HTR-8/SVneo (cell line): ENCODE data around the gene CCDC110.

Experiments
- DNase-seq: peaks from one replicate; pipeline ENCODE4 v3.0.0; 2011; ENCODE audit warnings: low spot score, mixed read lengths; ENCODE audit not compliant: insufficient read length
- FAIRE-seq: peaks from 2 replicates; lab custom pipeline; 2011; peaks lifted over from hg19 to GRCh38; lab: Jason Lieb, UNC

CCDC110 gene

DNA sequence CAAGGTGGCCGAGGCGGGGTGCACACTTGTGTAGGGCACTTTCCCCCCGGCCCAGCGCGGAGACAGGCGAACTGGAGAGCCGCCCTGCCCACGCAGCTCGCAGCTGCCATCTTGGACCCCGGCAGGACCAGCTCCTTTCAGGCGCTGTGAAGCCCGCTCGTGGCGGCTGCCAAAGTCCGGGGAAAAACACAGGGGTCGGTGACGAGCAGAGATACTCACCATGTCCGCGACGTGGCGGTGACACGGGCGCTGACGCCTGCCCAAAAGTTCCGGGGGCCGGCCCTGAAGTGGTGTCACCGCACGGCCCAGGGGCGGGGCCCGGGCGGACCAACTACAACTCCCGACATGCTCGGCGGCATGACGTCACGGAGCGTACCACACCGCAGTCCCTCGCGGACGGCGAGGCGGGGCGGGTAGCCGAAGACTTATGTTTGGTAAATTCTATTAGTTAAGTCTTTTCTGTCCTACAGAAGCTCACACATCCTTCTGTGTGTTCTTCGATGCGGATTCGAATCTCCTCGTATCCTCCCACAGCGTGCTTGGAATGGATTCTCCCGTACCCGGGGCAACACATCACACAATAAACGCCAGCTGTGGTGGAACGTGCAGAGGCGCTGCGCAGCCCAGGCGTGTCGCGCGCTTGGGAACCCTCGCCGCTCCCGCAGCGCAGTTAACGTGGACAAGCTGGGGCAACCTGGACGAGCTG, 45.7 kb downstream of the CCDC110 start, which contains the start of gene UFSP2:
Gene UFSP2, minus strand, starts transcription at position 318 of the 706 bp plus-strand sequence. Its CDS starts 96 bp downstream, at position 222.
- peak; percentile 91 for FAIRE-seq
- DNase-seq, result peak; percentile 96

DNA sequence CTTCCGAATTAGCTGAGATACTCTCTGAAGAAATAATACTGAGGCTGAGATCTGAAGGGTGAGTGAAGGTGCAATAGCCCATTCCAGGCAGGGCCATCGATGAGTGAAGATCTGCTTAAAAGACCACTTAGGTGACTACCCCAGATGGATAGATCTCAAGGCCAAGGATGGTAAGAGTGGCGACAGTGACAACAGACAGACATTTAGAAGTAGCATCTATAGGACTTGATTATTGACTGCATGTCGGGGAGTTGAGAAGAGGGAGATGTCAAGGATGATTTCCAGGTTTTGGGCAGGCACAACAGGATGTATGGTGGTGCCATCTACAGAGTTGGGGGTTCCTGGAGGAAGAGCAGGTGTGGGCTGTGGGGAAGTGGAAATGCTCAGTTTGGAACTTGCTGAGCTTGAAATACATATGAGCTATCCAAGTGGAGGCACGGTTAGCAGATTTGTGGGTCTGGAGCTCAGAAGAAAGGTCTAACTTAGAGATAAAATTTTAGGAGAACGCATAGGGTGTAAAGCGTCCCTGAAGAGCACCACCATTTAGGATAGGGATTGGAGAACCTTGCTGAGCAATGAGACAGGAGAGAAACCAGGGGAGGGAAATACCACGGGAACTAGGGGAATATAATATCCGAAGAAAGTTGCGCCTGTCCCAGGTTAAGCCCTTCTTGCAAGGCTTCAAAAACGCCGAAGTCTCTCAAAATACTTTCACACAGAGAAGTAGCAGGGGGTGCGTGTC, 46.5 kb downstream of the CCDC110 start:
- DNase-seq, result peak; percentile 45
- FAIRE-seq, result no peak

DNA sequence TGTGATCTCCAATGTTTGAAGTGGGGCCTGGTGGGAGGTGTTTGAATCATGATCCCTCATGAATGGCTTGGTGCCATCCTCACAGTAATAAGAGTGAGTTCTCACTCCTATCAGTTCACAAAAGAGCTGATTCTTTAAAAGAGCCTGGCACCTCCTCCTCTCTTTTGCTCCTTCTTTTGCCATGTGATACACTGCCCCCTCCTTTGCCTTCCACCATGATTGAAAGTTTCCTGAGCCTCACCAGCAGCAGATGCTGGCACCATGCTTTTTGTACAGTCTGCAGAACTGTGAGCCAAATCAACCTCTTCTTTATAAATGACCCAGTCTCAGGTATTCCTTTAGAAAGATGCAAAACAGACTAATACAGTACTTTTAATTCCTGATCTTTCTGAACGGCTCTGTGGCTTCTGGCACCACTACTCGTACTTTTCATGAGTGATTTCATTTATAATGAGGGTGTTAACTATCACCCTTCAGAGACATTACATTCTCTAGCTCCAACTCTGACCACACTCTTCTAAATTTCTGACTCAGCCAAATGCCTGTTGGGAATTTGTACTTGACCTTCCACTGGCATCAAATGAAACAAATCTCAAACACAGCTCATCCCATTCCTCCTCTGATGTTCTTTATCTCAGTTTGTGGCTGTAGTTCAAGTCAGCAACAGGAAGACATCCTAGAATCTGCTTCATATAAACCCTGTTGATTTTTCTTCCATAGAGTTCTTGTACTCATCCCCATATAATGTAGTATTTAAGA, 50.0 kb downstream of the CCDC110 start:
- no peak for FAIRE-seq
- no peak for DNase-seq

DNA sequence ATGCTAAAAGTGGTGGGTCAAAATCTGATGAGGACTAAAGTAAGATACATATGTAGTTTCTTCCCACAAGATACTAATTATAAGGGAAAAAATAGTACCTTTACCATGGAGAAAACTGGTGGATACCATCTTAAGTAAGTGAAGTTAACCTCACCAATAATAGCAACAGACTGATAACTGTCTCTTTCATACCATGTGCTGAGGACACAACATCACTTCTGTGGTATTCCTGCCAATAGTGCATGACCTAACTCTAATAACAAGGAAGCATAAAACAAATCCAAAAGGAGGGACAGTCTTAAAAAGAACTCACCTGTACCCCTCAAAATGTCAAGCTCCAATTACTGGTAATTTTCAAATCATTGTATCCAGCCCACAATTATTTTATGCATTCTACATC, 54.6 kb downstream of the CCDC110 start:
- DNase-seq (no peak), FAIRE-seq (no peak)

DNA sequence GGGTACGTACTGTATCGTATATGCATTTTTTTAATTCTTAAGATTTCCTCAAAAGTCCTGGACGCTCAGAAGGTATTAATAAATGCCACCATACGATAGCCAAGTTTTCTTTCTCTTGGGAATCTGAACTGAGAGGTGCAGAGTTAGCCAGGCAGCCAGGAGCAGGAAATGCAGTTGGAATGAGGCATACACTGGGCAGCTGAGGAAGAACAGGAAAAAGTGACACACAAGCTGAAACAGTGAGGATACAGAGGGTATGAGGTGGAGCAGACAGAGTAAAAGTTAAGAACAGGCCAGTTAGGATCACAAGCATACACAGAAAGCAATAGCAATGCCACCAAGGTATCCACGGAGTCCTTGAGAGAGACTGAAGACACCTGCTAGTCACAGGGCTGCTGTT, 59.1 kb downstream of the CCDC110 start:
- FAIRE-seq (no peak), DNase-seq (no peak)

DNA sequence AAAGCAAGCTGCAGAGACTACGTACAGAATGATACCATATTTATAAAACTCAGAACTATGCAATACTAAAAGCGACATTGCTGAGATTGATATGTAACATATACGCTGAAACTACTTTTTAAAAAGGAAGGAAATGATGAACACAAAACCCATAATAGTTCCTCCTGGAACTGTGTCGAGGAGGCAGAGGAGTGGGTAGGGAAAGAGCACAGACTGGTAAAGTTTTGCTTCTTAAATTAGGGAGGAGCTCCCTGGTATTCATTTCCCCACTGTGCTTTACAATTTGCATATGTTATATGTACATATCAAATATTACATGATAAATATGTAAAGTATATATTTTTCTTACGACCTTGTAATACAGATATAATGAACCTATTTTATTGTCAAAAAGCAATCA, 59.7 kb downstream of the CCDC110 start:
- FAIRE-seq, result no peak

DNA sequence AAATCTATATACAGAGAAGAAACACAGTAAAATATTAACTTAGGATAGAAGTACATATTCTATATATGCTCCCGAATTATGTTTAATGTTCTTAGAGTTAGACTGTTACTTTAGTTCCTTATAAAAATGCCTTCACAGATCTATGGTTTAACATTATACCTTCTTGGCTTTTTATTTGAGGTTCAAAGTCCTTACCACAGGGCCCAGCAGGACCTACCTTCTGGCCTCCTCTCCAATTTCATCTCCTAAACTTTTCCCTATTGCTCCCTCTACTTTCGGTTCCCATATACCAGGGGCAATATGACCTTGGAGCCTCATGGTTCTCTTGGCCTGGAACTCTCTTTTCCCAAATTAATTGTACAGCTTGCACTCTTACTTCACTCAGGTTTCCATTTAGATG, 63.1 kb downstream of the CCDC110 start:
- FAIRE-seq (no peak), DNase-seq (no peak)

More for the DNA sequence above, 59.7 kb downstream of the CCDC110 start:
- DNase-seq, result no peak

DNA sequence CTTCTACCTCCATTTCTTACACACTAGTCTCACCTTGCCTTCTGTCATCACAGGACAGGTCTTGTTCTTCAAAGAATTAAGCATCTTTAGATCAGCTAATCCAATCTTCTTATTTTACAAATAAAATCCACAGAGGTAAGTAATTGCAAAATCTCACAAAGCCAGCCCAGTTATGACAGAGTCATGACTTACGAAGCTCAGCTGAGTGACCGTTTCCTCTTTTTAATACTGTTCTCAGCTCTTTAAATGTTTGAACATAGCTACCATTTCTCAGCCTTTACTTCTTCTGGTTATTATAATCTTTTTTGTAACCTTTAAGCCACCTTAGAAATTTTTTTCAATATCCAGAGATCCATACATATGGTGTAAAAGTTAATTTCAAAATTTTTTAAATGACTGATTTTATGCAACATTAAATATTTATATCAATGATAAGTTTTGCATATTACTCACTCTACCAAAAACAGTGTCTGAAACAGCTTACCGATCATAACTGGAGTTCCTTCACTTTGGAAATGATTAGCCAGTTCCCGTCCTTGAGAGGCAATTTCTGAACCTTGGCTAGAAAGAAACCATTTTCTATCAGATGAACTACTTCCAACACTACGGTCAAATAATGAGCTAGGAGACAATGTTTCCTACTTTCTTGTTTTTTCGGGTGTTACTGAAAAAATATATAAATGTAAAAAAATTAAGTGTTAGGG, 66.1 kb downstream of the CCDC110 start:
- FAIRE-seq (no peak), DNase-seq (no peak)

DNA sequence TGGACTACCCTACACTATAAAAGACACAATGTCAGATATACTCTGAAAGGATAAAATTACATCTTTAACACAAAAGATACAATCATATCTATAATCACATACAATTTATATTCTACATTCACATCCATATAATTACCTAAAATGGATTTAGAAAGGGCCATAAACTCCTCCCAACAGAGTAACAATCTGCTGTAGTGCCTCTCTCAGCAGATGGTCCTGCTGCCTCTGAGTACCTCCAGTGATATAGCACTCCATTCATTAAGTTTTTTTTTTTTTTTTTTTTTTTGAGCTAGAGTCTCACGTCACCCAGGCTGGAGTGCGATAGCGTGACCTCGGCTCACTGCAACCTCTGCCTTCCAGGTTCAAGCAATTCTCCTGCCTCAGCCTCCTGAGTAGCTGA, 67.5 kb downstream of the CCDC110 start:
- FAIRE-seq, result no peak
- no peak for DNase-seq

DNA sequence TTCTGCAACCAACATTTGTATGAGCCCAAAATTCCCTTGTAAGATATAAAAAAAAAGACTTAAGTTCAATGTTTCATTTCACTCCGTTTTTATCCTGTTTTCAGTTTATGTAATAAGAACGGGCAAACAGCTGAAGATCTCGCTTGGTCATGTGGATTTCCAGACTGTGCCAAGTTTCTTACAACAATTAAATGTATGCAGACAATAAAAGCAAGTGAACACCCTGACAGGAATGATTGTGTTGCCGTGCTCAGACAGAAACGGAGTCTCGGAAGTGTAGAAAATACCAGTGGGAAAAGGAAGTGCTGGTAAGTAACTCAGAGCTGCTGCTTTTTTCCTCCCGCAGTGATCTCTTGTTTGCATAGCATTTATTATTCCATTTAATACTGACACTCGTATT, 72.1 kb downstream of the CCDC110 start:
- no peak for FAIRE-seq

DNA sequence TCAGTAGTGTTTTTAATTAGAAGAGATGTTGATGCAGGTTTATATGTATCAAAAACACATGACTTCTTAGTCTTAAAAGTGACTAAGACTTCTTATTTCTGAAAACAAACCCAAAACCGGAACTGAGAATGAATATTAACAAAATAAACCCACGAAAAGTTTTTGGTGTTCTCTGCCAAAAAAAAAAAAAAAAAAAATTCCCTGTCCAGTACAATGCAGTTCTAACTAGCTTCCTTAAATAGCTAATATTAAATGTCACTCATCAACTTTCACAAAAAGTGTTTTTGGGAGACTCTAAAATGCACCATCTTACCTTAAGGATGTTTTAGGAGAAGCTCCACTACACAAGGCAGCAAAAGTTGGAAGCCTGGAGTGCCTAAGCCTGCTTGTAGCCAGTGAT, 72.9 kb downstream of the CCDC110 start:
- FAIRE-seq, result no peak
- DNase-seq, result no peak

More for the DNA sequence above, 72.1 kb downstream of the CCDC110 start:
- no peak for DNase-seq

DNA sequence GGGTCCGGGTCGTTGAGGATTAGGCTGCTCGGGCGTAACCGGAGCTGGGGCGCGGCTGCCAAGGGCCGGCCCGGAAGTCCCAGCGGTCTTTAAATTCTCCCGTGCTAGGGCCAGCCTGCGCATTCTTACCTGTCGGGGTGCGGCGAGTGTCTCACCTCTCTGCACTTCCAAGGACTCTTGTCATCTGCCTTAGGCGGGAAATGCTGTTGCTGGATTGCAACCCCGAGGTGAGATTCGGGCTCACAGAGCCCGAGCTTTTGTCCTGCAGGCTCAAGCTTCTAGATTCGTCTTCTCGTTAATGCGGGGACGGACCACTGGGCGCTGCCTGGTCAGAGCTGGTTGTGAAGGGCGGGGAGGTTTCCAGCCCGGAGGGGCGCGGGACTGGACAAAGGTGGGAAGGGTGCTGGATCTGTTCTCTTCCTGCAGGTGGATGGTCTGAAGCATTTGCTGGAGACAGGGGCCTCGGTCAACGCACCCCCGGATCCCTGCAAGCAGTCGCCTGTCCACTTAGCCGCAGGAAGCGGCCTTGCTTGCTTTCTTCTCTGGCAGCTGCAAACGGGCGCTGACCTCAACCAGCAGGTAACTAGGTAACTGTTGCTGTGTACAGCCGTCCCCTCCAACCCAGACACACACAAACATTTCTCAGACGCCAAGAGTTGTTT, 74.7 kb downstream of the CCDC110 start, which contains the start of gene ANKRD37:
Gene ANKRD37, plus strand, starts transcription at position 118 of the 662 bp plus-strand sequence. Its CDS starts 83 bp downstream, at position 201.
- FAIRE-seq (no peak), DNase-seq (no peak)

DNA sequence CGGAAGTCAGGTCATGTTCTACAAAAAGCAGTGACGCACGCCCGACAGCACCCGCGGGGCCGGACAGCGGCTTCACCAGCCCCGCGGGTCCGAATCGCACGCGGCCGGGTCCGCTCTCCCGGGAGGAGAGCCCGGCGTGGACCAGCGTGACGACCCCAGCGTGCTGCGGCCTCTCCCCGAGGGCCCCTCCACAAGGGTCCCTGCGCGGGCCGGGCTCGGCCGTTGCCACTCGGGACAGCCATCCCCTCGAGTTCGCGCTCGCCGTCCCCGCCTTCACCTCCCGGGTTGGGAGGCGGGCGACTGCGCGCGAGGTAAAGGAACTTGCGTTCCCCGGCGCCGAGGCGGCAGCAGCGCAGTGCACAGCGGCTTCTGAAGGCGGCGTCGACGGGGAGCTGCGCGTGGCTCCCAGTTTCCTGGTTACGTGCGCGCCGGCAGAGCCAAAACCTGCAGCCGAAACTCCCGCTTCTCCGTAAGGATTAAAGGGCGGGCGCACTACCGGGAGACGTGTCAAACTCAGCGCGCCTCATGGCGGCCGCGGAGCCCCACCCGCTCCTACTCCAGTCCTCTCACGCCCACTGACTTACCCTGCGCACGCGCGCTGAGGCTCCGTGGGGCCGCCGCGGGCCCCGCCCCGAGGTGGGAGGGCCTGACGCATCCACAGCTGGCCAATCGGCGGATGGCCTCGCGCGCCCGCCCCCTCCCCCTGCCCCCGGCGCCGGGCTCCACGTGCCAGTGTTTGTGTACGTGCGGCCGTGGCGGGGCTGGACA, 75.4 kb downstream of the CCDC110 start:
- DNase-seq (peak; percentile 97), FAIRE-seq (peak; percentile 98)

DNA sequence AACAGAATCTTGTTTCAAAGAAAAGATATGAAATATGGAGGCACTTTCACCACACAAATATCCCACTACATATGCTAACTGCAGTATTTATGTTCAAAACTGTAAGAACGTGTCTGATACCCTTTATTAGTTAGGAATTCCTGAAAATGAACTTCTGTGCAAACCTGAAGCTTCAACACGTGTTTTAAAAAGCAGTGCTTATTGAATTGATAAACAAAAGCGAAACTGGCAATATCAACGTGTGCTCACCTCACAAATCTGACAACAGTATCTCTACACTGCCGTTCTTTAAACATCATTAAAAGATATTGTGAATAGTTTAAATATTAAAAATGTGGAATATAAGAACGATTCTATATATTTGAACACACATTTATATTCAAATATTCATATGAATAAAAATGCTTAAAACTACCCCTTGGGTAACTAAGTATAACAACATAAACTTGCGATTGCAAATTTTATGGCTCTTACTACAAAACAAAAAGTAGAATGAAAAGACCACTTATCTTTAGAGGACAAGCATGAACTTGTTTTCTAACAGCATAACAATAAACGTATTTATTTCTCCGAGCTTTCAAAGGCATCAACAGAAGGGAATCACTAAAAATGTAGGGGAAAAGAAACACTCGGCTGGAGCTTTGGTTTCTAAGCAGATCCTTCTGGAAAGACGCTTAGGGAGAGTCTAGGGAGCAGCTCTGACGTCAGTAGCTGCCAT, 76.1 kb downstream of the CCDC110 start, which contains the start of gene LRP2BP:
Gene LRP2BP, minus strand, starts transcription at position 687 of the 718 bp plus-strand sequence. CDS start 17,738 bp downstream, outside the sequence.
- FAIRE-seq, result no peak

More for the DNA sequence above, 76.1 kb downstream of the CCDC110 start, which contains the start of gene LRP2BP:
- DNase-seq, result peak; percentile 90
